AG20443 (cell line): ENCODE results near the gene XAB2.
A peak's percentile ranks its signal among the peaks of the same experiment; 100 is the strongest.

ENCODE experiments used
- DNase-seq: peaks from one replicate; pipeline ENCODE4 v3.0.0; 2012; ENCODE audit warnings: low spot score, mixed read lengths

The XAB2 gene

GRCh38 chr19:7575434-7576040, 53.8 kb downstream of the XAB2 start:
- peak; percentile 51 for DNase-seq

- DNase-seq = no peak
Measured at GRCh38 chr19:7570761-7571160, 58.6 kb downstream of the XAB2 start.
